T47D (cell line): ENCODE measurements around the gene HBG2.
"Not testable (repeated sequence)": the region's sequence is repeated elsewhere in the genome, so short reads cannot be mapped to it uniquely, and the experiment has no call there.

Experiments
- DNase-seq, 2 experiments: peaks; one replicate each; pipeline versions ENCODE4 v3.0.0 to v3.0.0-alpha.2; 2011 to 2012; ENCODE audit warnings: low read depth in 1 of 2, low spot score in 1 of 2
- JUND ChIP-seq: IDR thresholded peaks from 2 replicates; pipeline ENCODE4 v1.6.1; 2012; ENCODE audit warnings: low read depth
- in situ Hi-C: cut with HindIII; loops from 2 replicates; pipeline ENCODE4 v1.10.0; 2016; ENCODE audit warnings: low sequenced_read_pairs, low pct_unique_long_range_greater_than_20kb

The HBG2 gene

DNA sequence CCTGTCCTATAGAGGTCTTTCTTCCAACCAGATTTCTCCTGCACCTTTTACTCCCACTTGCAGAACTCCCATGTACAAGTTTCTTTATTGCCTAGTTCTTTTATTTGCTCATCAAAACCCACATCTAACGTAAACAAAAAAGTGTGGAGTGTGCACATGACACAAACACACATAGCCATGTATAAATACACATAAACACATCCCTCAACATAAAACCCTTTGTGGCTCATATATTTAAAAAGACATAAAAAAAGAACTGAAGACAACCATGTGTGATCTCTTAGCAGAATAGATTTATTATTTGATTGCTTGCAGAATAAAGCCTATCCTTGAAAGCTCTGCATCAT lies 1.7 kb downstream of the HBG2 start:
- no peak for TF ChIP-seq JUND
- in situ Hi-C loops: no loop called here
- DNase-seq: no peak

DNA sequence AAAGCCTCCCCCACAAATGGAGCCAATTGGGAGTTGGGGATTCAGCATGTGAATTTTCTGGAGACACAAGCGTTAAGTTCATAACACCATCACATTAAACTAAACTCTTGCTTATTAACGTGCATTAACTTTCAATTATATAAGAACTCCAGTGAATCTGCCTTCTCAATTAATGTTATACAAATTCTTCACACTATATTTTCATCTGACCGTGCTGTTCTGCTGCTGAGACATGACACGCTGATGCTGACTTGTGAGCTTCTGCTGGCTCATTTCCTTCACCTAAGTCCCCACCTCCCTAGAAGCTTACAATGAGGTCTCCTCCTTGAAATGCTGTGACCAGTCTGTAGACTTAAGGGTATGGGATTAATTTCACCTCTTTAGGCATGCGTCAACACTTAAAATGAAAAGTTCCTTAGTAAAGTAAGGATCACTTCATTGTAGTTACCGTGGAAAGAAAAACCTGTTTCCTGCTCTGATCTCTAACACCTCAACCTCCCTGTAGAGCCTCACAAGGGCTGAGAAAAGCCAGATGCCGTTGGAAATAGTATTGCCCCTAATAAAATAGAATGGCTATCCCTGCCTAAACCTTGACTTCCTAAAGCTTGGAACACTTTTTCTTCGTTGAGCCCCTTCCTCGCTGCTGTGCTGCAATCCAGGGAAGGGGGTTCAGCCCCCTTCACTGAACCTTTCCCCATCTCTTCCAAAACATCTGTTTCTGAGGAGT lies 2.2 kb downstream of the HBG2 start:
- DNase-seq: no peak
- TF ChIP-seq JUND: no peak
- in situ Hi-C loops: no loop called here

DNA sequence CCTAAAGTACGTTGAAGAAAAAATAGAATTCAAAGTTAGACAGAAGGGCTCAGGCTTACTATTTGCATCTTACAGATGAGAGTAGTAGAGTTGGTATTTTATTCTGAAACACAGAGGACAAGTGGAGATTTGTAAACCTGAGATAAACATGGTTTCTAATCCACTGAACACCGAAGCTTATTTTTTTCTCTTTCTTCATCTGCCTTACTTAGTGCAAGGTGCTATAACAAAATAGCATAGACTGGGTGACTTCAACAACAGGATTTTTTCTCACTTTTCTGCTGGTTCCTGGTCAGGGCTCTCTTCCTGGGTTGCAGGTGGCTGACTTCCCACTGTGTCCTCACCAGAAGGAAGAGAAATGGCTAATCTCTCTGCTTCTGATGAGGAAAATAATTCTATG lies 2.8 kb downstream of the HBG2 start:
- no peak for TF ChIP-seq JUND
- DNase-seq: no peak
- in situ Hi-C loops: no loop called here

DNA sequence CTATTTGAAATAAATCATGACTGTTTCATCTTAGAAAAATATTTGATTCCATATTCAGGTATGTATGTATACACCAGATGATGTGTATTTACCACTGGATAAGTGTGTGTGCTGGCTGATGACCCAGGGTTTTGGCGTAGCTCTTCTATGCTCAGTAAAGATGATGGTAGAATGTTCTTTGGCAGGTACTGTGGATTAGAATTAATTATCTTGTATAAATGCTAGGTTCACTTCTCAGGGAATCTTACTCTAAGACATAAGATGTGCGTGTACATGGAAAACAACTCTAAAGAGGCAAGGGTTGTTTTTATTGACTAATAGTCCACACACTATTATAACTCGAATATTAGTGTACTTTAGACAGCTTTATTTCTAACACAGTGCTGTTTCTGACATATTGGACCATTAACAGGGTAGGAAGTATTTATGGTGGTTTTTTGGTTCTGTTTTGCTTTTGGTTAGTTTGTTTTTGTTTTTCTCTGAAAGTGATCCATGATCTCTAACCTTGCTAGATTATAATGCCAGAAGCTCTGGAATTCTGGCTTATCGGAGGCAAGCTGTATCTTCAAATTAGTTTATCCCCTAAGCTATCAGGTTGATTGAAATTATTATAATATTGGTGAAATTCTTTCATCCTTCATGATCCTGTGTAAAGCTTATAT lies 3.9 kb downstream of the HBG2 start:
- no peak for DNase-seq
- in situ Hi-C loops: no loop called here
- TF ChIP-seq JUND: no peak

DNA sequence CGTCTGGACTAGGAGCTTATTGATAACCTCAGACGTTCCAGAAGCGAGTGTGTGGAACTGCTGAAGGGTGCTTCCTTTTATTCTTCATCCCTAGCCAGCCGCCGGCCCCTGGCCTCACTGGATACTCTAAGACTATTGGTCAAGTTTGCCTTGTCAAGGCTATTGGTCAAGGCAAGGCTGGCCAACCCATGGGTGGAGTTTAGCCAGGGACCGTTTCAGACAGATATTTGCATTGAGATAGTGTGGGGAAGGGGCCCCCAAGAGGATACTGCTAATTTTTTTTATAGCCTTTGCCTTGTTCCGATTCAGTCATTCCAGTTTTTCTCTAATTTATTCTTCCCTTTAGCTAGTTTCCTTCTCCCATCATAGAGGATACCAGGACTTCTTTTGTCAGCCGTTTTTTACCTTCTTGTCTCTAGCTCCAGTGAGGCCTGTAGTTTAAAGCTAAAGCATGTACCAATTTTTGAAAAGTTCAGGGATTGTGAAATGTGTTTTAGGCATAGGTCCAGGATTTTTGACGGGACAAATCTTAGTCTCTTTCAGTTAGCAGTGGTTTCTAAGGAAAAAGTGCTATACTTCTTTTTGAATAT lies 4.7 kb downstream of the HBG2 start, which contains the start of gene HBG1:
Gene HBG1 (minus strand): TSS at position 51 of the 590 bp plus-strand sequence. CDS start 53 bp downstream, outside the sequence.
- in situ Hi-C loops, DNase-seq: not testable (repeated sequence)

DNA sequence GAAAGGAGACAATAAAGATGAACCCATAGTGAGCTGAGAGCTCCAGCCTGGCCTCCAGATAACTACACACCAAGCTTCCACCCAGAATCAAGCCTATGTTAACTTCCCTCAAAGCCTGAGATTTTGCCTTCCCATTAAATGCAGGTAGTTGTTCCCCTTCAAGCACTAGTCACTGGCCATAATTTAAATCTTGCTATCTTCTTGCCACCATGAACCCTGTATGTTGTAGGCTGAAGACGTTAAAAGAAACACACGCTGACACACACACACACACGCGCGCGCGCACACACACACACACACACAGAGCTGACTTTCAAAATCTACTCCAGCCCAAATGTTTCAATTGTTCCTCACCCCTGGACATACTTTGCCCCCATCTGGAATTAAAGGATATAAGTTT lies 6.1 kb downstream of the HBG2 start:
- in situ Hi-C loops: not testable (repeated sequence)

DNA sequence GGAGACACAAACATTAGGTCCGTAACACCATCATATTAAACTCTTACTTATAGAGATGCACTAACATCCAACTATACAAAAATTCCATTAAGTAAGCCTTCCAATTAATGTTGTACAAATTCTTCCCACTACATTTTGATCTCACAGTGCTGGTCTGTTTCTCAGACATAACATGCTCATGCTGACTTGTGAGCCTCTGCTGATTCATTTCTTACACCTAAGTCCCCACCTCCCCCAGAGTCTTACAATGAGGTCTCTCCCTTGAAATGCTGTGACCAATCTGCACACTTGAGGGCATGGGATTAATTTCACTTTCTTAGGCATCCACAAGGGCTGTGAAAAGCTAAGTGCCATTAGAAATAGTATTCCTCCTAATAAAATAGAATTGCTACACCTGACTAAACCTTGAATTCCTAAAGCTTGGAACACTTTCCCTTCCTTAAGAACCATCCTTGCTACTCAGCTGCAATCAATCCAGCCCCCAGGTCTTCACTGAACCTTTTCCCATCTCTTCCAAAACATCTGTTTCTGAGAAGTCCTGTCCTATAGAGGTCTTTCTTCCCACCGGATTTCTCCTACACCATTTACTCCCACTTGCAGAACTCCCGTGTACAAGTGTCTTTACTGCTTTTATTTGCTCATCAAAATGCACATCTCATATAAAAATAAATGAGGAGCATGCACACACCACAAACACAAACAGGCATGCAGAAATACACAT lies 6.9 kb downstream of the HBG2 start:
- DNase-seq: no peak
- TF ChIP-seq JUND: no peak
- in situ Hi-C loops: no loop called here

More for the DNA sequence above, 6.1 kb downstream of the HBG2 start:
- not testable (repeated sequence) for DNase-seq

DNA sequence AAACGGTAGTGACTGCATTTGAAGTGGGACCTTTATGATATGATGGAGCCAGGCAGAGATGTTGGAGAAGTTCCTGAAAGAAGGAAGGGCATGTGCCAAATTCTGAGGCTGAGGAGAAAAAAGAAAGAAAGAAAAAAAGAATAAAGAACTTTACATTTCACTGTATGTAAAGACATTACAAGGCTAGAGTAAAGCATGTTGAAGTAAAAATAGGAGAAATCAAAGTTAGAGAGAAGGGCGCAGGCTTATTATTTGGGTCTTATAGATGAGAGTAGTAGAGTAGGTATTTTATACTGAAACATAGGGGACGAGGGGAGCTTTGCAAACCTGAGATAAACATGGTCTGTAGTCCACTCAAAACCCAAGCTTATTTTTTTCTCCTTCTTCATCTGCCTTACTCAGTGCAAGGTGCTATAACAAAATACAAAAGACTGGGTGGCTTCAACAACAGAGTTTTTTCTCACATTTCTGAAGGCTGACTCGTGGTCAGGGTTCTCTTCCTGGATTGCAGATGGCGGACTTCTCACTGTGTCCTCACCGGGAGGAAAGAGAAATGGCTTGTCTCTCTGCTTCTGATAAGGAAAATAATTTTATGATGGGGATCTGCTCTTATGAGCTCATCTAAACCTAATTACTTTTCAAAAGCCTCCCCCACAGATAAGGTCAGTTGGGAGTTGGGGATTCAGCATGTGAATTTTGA lies 7.7 kb downstream of the HBG2 start:
- TF ChIP-seq JUND: no peak
- DNase-seq: no peak
- in situ Hi-C loops: no loop called here

DNA sequence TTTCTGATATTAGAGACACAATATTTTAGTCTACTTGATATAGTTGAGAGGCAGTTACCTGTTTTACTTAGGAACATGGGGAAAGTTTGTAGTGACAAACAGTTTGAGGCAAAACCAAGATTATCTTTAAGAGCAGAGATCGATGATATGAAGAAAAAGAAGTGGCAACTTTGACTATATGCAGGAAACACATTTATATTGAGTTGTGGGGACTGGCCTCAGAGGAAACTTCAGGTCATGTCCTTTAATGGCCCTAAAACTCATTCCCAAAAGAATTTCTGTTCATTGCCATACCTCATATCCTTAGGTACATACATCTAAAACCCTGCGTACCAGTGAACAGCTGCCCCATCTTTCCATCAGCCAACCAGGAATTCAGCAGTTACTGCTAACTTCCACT lies 9.4 kb downstream of the HBG2 start:
- no peak for TF ChIP-seq JUND
- DNase-seq: no peak
- in situ Hi-C loops: no loop called here

DNA sequence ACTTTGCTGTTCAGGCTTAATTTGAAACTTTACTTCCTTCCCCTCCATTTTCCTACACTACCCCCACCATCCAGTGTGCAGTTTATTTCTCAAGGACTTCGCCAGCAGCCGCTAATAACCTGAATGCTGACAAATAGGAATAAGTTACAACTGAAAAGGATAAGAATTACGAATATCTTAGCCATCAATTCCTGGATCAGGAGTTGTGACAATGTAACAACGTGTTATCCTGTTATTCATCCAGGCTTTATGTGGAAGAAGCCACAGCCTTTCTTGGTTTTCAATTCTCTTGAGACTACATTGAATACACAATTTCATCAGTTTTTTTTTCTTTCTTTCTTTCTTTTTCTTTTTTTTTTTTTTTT lies 10.8 kb downstream of the HBG2 start:
- no peak for TF ChIP-seq JUND
- no peak for DNase-seq
- in situ Hi-C loops: no loop called here

DNA sequence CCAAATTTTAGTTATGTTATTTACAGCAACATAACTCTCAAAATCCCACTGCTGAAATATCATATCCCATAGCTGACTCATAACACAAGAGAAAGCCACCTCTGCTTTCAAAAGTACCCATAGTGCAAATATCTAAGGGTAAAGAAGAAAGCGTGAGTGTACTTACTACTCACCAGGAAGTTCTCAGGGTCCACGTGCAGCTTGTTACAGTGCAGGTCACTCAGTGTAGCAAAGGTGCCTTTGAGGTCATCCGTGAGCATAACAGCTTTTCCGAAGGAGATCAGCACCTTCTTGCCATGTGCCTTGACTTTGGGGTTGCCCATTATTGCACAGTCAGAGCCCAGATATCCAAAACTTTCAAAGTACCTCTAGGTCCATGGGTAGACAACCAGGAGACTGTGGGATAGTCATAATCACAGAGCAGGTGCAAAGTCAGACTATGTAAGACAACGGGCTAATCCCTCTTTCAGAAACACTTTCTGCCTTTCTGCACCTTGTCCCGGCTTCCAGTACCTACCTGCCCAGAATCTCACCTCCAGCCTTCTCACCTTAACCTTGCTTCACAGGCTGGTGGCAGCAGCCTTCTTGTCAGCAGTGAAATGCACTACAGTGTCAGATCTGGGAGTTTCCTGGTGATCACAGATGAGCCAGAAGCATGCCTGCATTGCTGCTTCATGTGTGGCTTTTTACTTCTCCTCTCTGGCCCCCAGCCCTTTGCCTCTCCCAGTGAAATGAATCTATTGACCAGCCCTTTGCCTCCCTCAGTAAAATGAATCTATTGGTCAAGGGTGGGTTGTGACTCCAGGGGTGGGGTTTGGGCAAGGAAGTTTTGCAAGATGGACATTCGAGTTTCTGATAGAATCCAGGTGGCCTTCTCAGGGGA lies 11.4 kb downstream of the HBG2 start:
- DNase-seq: no peak
- in situ Hi-C loops: no loop called here
- no peak for TF ChIP-seq JUND

DNA sequence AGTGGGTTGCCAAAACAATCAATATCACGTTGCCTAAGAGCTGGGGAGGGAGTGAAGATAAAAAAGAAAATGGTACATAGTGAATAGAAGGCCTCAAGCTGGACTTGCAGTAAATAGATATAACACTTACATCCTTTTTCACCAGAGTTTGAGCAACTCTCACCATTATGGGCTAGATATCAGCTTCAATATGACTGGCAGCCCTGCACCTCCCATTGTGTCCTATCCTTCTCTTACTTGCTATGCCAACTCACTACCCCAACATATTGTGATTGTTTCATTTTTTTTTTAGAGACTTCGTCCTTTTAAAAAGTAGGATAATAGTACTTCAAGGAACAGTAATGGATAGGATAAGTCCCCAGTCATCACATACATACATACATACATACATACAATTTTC lies 12.4 kb downstream of the HBG2 start:
- in situ Hi-C loops: no loop called here
- TF ChIP-seq JUND: no peak
- DNase-seq: no peak
